ENCODE measurements around the gene GIMAP6. TPM values are rescaled to one million over a fixed set of nuclear protein-coding genes. Genes with fewer than 3 reads are reported as not detected.

The GIMAP6 gene
- total RNA-seq, 1 experiment from 2014 or later, result 0.13 TPM

DNA sequence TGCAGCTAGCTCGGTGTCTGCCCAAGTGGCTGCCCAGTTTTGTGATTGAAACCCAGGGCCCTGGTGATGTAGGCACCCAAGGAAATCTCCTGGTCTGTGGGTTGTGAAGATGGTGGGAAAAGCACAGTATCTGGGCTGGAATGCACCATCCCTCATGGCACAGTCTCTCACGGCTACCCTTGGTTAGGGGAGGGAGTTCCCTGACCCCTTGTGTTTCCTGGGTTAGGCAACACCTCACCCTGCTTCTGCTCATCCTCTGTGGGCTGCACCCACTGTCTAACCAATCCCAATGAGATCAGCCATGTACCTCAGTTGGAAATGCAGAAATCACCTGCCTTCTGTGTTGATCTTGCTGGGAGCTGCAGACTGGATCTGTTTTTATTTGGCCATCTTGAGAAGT lies 37.4 kb downstream of the GIMAP6 start:
- no peak for TF ChIP-seq NFATC4 (CRISPR knock-in tag; IDR thresholded peaks at IDR 0.05)
- TF ChIP-seq JAZF1 (CRISPR knock-in tag; IDR thresholded peaks at IDR 0.05), result no peak
- no peak for TF ChIP-seq NFE2L1 (CRISPR knock-in tag; IDR thresholded peaks at IDR 0.05)
- TF ChIP-seq ZNF138 (CRISPR knock-in tag; conservative IDR thresholded peaks at IDR 0.05), result no peak
- no peak for TF ChIP-seq ESRRA (CRISPR knock-in tag; IDR thresholded peaks at IDR 0.05; ENCODE audit: borderline replicate concordance)
- no peak for TF ChIP-seq RELA (CRISPR knock-in tag; IDR thresholded peaks at IDR 0.05; ENCODE audit: borderline replicate concordance)
- TF ChIP-seq, protein P1, sequence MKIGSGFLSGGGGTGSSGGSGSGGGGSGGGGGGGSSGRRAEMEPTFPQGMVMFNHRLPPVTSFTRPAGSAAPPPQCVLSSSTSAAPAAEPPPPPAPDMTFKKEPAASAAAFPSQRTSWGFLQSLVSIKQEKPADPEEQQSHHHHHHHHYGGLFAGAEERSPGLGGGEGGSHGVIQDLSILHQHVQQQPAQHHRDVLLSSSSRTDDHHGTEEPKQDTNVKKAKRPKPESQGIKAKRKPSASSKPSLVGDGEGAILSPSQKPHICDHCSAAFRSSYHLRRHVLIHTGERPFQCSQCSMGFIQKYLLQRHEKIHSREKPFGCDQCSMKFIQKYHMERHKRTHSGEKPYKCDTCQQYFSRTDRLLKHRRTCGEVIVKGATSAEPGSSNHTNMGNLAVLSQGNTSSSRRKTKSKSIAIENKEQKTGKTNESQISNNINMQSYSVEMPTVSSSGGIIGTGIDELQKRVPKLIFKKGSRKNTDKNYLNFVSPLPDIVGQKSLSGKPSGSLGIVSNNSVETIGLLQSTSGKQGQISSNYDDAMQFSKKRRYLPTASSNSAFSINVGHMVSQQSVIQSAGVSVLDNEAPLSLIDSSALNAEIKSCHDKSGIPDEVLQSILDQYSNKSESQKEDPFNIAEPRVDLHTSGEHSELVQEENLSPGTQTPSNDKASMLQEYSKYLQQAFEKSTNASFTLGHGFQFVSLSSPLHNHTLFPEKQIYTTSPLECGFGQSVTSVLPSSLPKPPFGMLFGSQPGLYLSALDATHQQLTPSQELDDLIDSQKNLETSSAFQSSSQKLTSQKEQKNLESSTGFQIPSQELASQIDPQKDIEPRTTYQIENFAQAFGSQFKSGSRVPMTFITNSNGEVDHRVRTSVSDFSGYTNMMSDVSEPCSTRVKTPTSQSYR (CRISPR knock-in tag; IDR thresholded peaks at IDR 0.05), result no peak
- TF ChIP-seq, protein P2, sequence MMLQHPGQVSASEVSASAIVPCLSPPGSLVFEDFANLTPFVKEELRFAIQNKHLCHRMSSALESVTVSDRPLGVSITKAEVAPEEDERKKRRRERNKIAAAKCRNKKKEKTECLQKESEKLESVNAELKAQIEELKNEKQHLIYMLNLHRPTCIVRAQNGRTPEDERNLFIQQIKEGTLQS (CRISPR knock-in tag; conservative IDR thresholded peaks at IDR 0.05), result no peak
- TF ChIP-seq NR3C1 (CRISPR knock-in tag; conservative IDR thresholded peaks at IDR 0.05; ENCODE audit: low read depth), result no peak
- TF ChIP-seq FOXK1 (CRISPR knock-in tag; IDR thresholded peaks at IDR 0.05), result no peak
- TF ChIP-seq HMGA2 (CRISPR knock-in tag; IDR thresholded peaks at IDR 0.05), result no peak
- TF ChIP-seq, protein P3, sequence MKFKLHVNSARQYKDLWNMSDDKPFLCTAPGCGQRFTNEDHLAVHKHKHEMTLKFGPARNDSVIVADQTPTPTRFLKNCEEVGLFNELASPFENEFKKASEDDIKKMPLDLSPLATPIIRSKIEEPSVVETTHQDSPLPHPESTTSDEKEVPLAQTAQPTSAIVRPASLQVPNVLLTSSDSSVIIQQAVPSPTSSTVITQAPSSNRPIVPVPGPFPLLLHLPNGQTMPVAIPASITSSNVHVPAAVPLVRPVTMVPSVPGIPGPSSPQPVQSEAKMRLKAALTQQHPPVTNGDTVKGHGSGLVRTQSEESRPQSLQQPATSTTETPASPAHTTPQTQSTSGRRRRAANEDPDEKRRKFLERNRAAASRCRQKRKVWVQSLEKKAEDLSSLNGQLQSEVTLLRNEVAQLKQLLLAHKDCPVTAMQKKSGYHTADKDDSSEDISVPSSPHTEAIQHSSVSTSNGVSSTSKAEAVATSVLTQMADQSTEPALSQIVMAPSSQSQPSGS (CRISPR knock-in tag; IDR thresholded peaks at IDR 0.05; ENCODE audit: borderline replicate concordance, low read depth), result no peak
- TF ChIP-seq, protein P4, sequence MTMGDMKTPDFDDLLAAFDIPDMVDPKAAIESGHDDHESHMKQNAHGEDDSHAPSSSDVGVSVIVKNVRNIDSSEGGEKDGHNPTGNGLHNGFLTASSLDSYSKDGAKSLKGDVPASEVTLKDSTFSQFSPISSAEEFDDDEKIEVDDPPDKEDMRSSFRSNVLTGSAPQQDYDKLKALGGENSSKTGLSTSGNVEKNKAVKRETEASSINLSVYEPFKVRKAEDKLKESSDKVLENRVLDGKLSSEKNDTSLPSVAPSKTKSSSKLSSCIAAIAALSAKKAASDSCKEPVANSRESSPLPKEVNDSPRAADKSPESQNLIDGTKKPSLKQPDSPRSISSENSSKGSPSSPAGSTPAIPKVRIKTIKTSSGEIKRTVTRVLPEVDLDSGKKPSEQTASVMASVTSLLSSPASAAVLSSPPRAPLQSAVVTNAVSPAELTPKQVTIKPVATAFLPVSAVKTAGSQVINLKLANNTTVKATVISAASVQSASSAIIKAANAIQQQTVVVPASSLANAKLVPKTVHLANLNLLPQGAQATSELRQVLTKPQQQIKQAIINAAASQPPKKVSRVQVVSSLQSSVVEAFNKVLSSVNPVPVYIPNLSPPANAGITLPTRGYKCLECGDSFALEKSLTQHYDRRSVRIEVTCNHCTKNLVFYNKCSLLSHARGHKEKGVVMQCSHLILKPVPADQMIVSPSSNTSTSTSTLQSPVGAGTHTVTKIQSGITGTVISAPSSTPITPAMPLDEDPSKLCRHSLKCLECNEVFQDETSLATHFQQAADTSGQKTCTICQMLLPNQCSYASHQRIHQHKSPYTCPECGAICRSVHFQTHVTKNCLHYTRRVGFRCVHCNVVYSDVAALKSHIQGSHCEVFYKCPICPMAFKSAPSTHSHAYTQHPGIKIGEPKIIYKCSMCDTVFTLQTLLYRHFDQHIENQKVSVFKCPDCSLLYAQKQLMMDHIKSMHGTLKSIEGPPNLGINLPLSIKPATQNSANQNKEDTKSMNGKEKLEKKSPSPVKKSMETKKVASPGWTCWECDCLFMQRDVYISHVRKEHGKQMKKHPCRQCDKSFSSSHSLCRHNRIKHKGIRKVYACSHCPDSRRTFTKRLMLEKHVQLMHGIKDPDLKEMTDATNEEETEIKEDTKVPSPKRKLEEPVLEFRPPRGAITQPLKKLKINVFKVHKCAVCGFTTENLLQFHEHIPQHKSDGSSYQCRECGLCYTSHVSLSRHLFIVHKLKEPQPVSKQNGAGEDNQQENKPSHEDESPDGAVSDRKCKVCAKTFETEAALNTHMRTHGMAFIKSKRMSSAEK (CRISPR knock-in tag; IDR thresholded peaks at IDR 0.05; ENCODE audit: borderline replicate concordance), result no peak
- TF ChIP-seq, protein P5, sequence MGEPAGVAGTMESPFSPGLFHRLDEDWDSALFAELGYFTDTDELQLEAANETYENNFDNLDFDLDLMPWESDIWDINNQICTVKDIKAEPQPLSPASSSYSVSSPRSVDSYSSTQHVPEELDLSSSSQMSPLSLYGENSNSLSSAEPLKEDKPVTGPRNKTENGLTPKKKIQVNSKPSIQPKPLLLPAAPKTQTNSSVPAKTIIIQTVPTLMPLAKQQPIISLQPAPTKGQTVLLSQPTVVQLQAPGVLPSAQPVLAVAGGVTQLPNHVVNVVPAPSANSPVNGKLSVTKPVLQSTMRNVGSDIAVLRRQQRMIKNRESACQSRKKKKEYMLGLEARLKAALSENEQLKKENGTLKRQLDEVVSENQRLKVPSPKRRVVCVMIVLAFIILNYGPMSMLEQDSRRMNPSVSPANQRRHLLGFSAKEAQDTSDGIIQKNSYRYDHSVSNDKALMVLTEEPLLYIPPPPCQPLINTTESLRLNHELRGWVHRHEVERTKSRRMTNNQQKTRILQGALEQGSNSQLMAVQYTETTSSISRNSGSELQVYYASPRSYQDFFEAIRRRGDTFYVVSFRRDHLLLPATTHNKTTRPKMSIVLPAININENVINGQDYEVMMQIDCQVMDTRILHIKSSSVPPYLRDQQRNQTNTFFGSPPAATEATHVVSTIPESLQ (CRISPR knock-in tag; IDR thresholded peaks at IDR 0.05), result no peak
- no peak for TF ChIP-seq ZNF219 (CRISPR knock-in tag; IDR thresholded peaks at IDR 0.05; ENCODE audit: borderline replicate concordance)
- TF ChIP-seq, protein P6, sequence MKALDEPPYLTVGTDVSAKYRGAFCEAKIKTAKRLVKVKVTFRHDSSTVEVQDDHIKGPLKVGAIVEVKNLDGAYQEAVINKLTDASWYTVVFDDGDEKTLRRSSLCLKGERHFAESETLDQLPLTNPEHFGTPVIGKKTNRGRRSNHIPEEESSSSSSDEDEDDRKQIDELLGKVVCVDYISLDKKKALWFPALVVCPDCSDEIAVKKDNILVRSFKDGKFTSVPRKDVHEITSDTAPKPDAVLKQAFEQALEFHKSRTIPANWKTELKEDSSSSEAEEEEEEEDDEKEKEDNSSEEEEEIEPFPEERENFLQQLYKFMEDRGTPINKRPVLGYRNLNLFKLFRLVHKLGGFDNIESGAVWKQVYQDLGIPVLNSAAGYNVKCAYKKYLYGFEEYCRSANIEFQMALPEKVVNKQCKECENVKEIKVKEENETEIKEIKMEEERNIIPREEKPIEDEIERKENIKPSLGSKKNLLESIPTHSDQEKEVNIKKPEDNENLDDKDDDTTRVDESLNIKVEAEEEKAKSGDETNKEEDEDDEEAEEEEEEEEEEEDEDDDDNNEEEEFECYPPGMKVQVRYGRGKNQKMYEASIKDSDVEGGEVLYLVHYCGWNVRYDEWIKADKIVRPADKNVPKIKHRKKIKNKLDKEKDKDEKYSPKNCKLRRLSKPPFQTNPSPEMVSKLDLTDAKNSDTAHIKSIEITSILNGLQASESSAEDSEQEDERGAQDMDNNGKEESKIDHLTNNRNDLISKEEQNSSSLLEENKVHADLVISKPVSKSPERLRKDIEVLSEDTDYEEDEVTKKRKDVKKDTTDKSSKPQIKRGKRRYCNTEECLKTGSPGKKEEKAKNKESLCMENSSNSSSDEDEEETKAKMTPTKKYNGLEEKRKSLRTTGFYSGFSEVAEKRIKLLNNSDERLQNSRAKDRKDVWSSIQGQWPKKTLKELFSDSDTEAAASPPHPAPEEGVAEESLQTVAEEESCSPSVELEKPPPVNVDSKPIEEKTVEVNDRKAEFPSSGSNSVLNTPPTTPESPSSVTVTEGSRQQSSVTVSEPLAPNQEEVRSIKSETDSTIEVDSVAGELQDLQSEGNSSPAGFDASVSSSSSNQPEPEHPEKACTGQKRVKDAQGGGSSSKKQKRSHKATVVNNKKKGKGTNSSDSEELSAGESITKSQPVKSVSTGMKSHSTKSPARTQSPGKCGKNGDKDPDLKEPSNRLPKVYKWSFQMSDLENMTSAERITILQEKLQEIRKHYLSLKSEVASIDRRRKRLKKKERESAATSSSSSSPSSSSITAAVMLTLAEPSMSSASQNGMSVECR (CRISPR knock-in tag; IDR thresholded peaks at IDR 0.05; ENCODE audit: borderline replicate concordance), result no peak
- TF ChIP-seq, protein P7, sequence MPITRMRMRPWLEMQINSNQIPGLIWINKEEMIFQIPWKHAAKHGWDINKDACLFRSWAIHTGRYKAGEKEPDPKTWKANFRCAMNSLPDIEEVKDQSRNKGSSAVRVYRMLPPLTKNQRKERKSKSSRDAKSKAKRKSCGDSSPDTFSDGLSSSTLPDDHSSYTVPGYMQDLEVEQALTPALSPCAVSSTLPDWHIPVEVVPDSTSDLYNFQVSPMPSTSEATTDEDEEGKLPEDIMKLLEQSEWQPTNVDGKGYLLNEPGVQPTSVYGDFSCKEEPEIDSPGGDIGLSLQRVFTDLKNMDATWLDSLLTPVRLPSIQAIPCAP (CRISPR knock-in tag; IDR thresholded peaks at IDR 0.05), result no peak
- no peak for TF ChIP-seq ZNF121 (CRISPR knock-in tag; IDR thresholded peaks at IDR 0.05)
- TF ChIP-seq TP53 (CRISPR knock-in tag; IDR thresholded peaks at IDR 0.05), result no peak
- TF ChIP-seq PRRX2 (CRISPR knock-in tag; IDR thresholded peaks at IDR 0.05), result no peak
- ATAC-seq, result no peak
- no peak overlapping the region for H3K4me3 Mint-ChIP-seq
- ChIA-PET POLR2A (no interaction called here), CTCF (no interaction called here)
- no peak overlapping the region for H3K27ac Mint-ChIP-seq
- H3K4me1 Mint-ChIP-seq, result no peaks in the 10 kb centered on the region
- peaks cover 84% of the 10 kb centered on the region for H3K9me3 Mint-ChIP-seq
- no peak for DNase-seq (ENCODE audit: low spot score)
- H3K27me3 Mint-ChIP-seq (ENCODE audit: low read depth), result peaks cover 78% of the 10 kb centered on the region
- H3K36me3 Mint-ChIP-seq, result peaks cover 29% of the 10 kb centered on the region
